Endothelial cell of umbilical vein (primary cell): ENCODE data around the gene SELENON. TPM values are rescaled to one million over a fixed set of nuclear protein-coding genes. Genes with fewer than 3 reads are reported as not detected.

Experiments used
- BruUV-seq: library from RNA; stranded (reverse); fragments of 400-500 nt; replicated peaks from 2 replicates; lab custom pipeline; 2021; lab: Mats Ljungman, UMichigan
- CTCF ChIA-PET: fragments of 300-600, 350-600 bp; sonication (Branson Sonifier 250); formaldehyde crosslinking; loops from one replicate; lab custom pipeline; 2021; ENCODE audit warnings: antibody characterized with exemption, inconsistent platforms; lab: Charles Lee
- POLR2A ChIA-PET: fragments of 300-600, 350-600 bp; sonication (Branson Sonifier 250); formaldehyde crosslinking; loops from one replicate; lab custom pipeline; 2021; ENCODE audit warnings: antibody characterized with exemption, inconsistent platforms; lab: Charles Lee
- DNase-seq: peaks from one replicate; pipeline ENCODE4 v3.0.0-alpha.2; 2011; ENCODE audit warnings: low read depth, low spot score
- FAIRE-seq: peaks from 2 replicates; lab custom pipeline; 2011; peaks lifted over from hg19 to GRCh38; lab: Jason Lieb, UNC
- H2AFZ ChIP-seq: 2 replicates; pipeline ENCODE4 v1.6.0; 2012; ENCODE audit warnings: low read depth, low read length, control low read depth, inconsistent platforms
- H3K27ac ChIP-seq: 2 replicates; pipeline ENCODE4 v1.5.1; 2011; ENCODE audit warnings: low read depth, mild to moderate bottlenecking, control low read depth, low read length, moderate library complexity; ENCODE audit not compliant: insufficient read depth
- H3K27me3 ChIP-seq, 2 experiments: 2 replicates each; pipeline versions ENCODE4 v1.6.0 to v1.6.1; 2011; ENCODE audit warnings: low read length in 2 of 2, mixed read lengths in 1 of 2; ENCODE audit not compliant: control insufficient read depth in 2 of 2, insufficient read depth in 2 of 2
- H3K36me3 ChIP-seq, 2 experiments: 2 replicates in 1 of 2; 3 replicates in 1 of 2; pipeline ENCODE4 v1.5.1; 2011; ENCODE audit warnings: low read length in 2 of 2, mild to moderate bottlenecking in 1 of 2, moderate library complexity in 1 of 2; ENCODE audit not compliant: control insufficient read depth in 2 of 2, insufficient read depth in 2 of 2; ENCODE audit errors: extremely low read depth in 1 of 2
- H3K4me1 ChIP-seq: 3 replicates; pipeline ENCODE4 v1.5.1; 2011; ENCODE audit warnings: mild to moderate bottlenecking, low read length; ENCODE audit not compliant: control insufficient read depth, insufficient read depth; ENCODE audit errors: extremely low read depth
- H3K4me2 ChIP-seq: 2 replicates; pipeline ENCODE4 v1.6.1; 2011; ENCODE audit warnings: low read length, control low read depth, mixed read lengths; ENCODE audit not compliant: insufficient read depth
- H3K4me3 ChIP-seq, 3 experiments: fragments of 200-600 bp in 1 of 3; sonication (generic), shearing (Covaris generic) in 1 of 3; replicated peaks in 1 of 3; 2 replicates each; pipeline ENCODE4 v1.5.1; 2011 to 2016; ENCODE audit warnings: control low read depth in 3 of 3, low read length in 3 of 3, mild to moderate bottlenecking in 2 of 3, inconsistent platforms in 1 of 3, low read depth in 1 of 3, moderate library complexity in 1 of 3; ENCODE audit not compliant: insufficient read depth in 1 of 3
- H3K79me2 ChIP-seq: 2 replicates; pipeline ENCODE4 v1.6.0; 2012; ENCODE audit warnings: low read length, inconsistent platforms; ENCODE audit not compliant: control insufficient read depth, insufficient read depth
- H3K9ac ChIP-seq: replicated peaks from 2 replicates; pipeline ENCODE3; 2011; ENCODE audit warnings: low read length, control low read depth; ENCODE audit not compliant: insufficient read depth; ENCODE audit errors: extremely low read depth
- H3K9me1 ChIP-seq: replicated peaks from 3 replicates; pipeline ENCODE4 v1.6.0; 2011; ENCODE audit warnings: mild to moderate bottlenecking, low read length; ENCODE audit not compliant: control insufficient read depth, insufficient read depth; ENCODE audit errors: extremely low read depth
- H3K9me3 ChIP-seq: replicated peaks from 2 replicates; pipeline ENCODE4 v1.5.1; 2012; ENCODE audit warnings: low read length, inconsistent platforms; ENCODE audit not compliant: control insufficient read depth, insufficient read depth
- H4K20me1 ChIP-seq: replicated peaks from 2 replicates; pipeline ENCODE3; 2011; ENCODE audit warnings: mild to moderate bottlenecking, low read length; ENCODE audit not compliant: control insufficient read depth, insufficient read depth; ENCODE audit errors: extremely low read depth
- CTCF ChIP-seq, 2 donors: IDR thresholded peaks; 1 replicate in 1 of 2; 2 replicates in 1 of 2; pipeline ENCODE4 v1.5.1; 2011; ENCODE audit warnings: low read length in 2 of 2, mild to moderate bottlenecking in 2 of 2, moderate library complexity in 2 of 2, control low read depth in 1 of 2, inconsistent platforms in 1 of 2, low read depth in 1 of 2; ENCODE audit not compliant: insufficient read depth in 1 of 2; ENCODE audit errors: extremely low read depth in 1 of 2
- EZH2 ChIP-seq: IDR thresholded peaks from 2 replicates; pipeline ENCODE4 v1.6.1; 2012; ENCODE audit warnings: borderline replicate concordance, low read depth, mild to moderate bottlenecking, moderate library complexity, low read length, inconsistent platforms; ENCODE audit not compliant: severe bottlenecking
- FOS ChIP-seq: IDR thresholded peaks from 2 replicates; pipeline ENCODE4 v1.6.1; 2011; ENCODE audit warnings: mild to moderate bottlenecking, low read length, moderate library complexity, borderline replicate concordance; ENCODE audit not compliant: insufficient read depth
- GATA2 ChIP-seq: IDR thresholded peaks from 2 replicates; pipeline ENCODE4 v1.7.0; 2011; ENCODE audit warnings: low read depth, mild to moderate bottlenecking, moderate library complexity, mixed read lengths, low read length; ENCODE audit not compliant: insufficient read length, insufficient read depth
- JUN ChIP-seq: IDR thresholded peaks from 2 replicates; pipeline ENCODE4 v1.6.1; 2011; ENCODE audit warnings: borderline replicate concordance, low read depth; ENCODE audit not compliant: insufficient read length, insufficient read depth
- MAX ChIP-seq: IDR thresholded peaks from 2 replicates; pipeline ENCODE4 v1.6.1; 2011; ENCODE audit not compliant: insufficient read depth, insufficient read length
- MYC ChIP-seq: IDR thresholded peaks from one replicate; pipeline ENCODE4 v1.6.1; 2011; ENCODE audit warnings: mild to moderate bottlenecking, low read depth, low read length
- POLR2A ChIP-seq: IDR thresholded peaks from 2 replicates; pipeline ENCODE4 v1.6.1; 2012; ENCODE audit warnings: low read depth, mild to moderate bottlenecking, control low read depth, low read length
- POLR2AphosphoS5 ChIP-seq: IDR thresholded peaks from 2 replicates; pipeline ENCODE4 v1.6.1; 2012; ENCODE audit warnings: low read depth, mild to moderate bottlenecking, control low read depth, low read length, moderate library complexity; ENCODE audit not compliant: insufficient read depth
- dilution Hi-C: fragments of 300-500 bp; cut with MboI; formaldehyde crosslinking; loops from one replicate; pipeline ENCODE4 v1.15.0; 2019; ENCODE audit warnings: low sequenced_read_pairs; ENCODE audit not compliant: extremely low pct_ligation_motif_present
- intact Hi-C: fragments of 100-400 bp; cut with micrococcal nuclease; formaldehyde crosslinking; loops from one replicate; pipeline ENCODE4 v1.10.0; 2022
- polyA plus RNA-seq, 4 experiments: library from polyadenylated mRNA; depleted of rRNA in 3 of 4; stranded (reverse) in 3 of 4; unstranded in 1 of 4; fragments of >200 nt; gene quantifications; 2 replicates each; pipeline versions ENCODE4 v1.2.1 to v1.2.3, GENCODE V29; 2011 to 2012; ENCODE audit warnings: missing spikeins in 1 of 4
- total RNA-seq: library from RNA; stranded (reverse); gene quantifications from 2 replicates; pipeline ENCODE4 v1.2.3, GENCODE V29; 2021

Gene SELENON
- total and polyA plus RNA-seq, 2 donors (not counting 3 experiments of a cell fraction or from before 2014, with no cell fraction given): 117 to 182 TPM

DNA sequence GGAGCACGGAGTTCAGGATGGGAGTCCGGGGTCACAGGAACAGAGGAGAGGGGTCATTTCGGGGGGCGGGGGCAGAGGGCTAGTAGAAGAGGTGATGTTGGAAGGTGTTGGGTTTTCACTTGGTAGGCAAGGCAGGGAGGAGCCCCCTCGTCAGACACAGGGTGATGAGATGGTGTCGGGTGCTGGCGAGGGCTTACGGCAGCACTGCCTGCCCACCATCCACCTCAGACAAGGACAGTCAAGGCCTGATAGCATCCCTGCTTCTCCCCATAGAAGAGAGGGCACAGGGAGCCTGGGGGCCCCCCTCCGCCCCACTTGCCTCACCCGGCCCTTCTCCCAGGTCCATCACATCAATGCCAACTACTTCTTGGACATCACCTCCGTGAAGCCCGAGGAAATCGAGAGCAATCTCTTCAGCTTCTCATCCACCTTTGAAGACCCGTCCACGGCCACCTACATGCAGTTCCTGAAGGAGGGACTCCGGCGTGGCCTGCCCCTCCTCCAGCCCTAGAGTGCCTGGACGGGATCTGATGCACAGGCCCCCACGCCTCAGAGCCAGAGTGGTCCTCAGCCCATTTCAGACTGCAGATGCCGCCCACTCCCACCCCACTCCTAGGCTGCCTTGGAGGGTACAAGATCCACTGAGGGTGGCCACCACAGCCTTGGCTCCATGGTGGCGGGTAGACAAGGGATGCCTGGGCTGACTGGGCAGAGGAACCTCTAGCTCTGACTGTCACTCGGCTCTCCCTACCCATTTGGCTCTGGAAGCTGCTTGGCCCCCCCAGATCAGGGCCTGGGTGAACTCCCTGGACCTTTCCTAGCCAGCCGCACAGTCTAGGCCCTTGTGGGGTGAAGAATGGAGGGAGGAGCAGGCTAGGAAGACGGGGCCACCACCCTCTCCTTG, 15.5 kb downstream of the SELENON start:
- Histone ChIP-seq H3K4me1 (peaks cover 3% of the 10 kb centered on the region), H3K9ac (no peak overlapping the region), H3K4me2 (no peak overlapping the region), H3K9me1 (no peaks in the 10 kb centered on the region), H2AFZ (no peak overlapping the region), H3K36me3 (peaks cover 4 to 42% of the 10 kb centered on the region in 2 experiments), H3K4me3 (no peak overlapping the region), H3K27ac (no peak overlapping the region), H3K9me3 (no peaks in the 10 kb centered on the region), H4K20me1 (no peaks in the 10 kb centered on the region), H3K79me2 (no peaks in the 10 kb centered on the region), H3K27me3 (no peaks in the 10 kb centered on the region)
- FAIRE-seq (no peak), DNase-seq (no peak)
- POLR2A ChIA-PET: interaction anchor here (0.6 kb wide), 1 partner anchor 54 kb away, joined by 5 read pairs; no protein-coding TSS in a partner anchor
- intact Hi-C loops (no loop called here), dilution Hi-C loops (no loop called here)
- CTCF ChIA-PET: no interaction called here
- TF ChIP-seq FOS: no peak
- no peak for TF ChIP-seq JUN
- TF ChIP-seq POLR2AphosphoS5: no peak
- TF ChIP-seq GATA2: no peak
- TF ChIP-seq POLR2A: no peak
- no peak for TF ChIP-seq MAX
- no peak for TF ChIP-seq CTCF (IDR thresholded peaks at IDR 0.05; ENCODE audit: extremely low read depth in 1 of 2, insufficient read depth in 1 of 2, low read depth in 1 of 2, low read length in 2 of 2)
- no peak for TF ChIP-seq MYC
- no peak for TF ChIP-seq EZH2
- BruUV-seq: no TSS peak
